ENCODE results near the gene TMEM171.

TMEM171 gene, protein sequence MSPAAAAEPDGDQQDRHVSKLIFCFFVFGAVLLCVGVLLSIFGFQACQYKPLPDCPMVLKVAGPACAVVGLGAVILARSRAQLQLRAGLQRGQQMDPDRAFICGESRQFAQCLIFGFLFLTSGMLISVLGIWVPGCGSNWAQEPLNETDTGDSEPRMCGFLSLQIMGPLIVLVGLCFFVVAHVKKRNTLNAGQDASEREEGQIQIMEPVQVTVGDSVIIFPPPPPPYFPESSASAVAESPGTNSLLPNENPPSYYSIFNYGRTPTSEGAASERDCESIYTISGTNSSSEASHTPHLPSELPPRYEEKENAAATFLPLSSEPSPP

DNA sequence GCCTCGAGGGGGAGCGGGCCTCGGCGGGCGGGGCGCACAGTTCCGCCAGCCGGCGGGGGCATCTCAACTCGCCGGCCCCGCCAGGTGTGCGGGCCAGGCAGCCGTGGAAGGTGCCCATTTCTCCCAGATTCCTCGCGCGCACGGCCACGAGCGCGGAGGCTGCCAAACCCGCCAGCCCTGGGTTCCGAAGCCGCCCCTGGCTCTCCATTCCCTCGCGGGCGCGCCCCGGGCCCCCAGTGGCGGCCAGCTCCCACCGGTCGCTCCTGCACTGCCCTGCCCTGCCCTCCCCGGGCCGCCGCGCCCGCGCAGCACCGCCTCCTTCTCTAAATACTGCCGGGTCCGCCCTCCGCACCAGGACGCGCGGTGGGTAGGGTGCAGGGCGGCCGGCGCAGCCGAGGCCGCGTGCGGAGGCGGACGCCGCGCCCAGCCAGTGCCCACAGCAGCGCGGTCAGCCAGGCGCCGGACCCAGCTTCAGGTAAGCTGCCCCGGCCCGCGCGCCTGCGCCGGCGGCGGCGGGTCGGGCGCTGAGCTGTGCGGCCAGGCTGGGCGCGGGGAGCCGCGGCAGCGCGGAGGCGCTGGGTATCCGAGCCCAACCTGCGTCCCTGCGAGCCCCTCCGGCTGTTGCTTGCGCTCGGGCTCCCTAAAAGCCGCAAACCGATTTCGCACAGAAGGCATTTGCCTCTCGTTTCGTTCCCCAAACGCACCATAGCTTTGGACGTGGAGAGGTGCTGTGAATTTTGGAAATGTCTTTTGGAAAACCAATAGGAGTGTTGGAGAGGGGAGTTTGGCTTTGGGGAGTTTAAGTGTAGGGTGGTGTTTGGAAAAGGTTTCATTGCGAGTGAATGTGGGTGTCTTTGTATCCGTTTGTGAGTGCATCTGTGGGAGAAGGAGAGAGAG, at the start of gene TMEM171:
TMEM171 (plus strand) TSS at position 354 of the 897 bp plus-strand sequence. CDS start 2,799 bp downstream, outside the sequence.
- in situ Hi-C loops (cut with MboI; ENCODE audit: low sequenced_read_pairs) = no loop called here

DNA sequence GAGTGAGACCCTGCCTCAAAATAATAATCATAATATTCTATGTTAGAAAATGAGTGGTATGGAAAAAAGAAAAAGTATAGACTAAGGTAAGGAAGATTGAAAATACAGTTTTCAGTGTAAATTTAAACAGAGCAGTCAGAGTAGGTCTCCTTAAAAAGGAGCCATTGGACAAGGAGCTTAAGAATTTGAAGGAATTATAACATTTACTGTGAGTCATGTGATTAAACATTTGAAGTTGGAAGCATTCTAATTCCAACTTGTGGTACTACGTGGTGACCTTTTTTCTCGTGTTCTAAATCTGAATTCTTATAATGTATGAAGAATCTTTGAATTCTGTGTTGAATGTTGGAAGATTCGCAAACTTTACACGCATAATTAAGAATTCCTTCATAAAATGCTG, 39.3 kb upstream of the TMEM171 start:
- in situ Hi-C loops (cut with MboI; ENCODE audit: low sequenced_read_pairs) = no loop called here

DNA sequence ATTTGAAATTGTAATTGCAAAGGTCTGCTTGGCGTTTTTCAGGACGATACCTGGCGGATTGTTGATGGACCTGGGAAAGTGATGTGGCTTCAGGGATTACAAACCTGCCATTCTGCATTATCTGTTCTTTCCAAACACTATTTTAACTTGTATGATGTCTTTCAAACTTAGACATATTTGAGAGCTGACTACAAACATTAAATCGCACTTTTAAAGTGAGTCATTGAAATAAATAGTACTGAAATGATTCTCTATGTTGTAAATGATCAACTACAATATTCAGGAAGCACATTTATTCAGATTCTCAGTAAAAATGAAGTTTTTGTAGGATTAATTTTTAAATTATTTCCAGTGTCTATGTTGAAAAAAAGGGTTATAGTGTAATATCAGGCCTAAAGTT, 32.3 kb upstream of the TMEM171 start:
- in situ Hi-C loops (cut with MboI; ENCODE audit: low sequenced_read_pairs) = no loop called here

DNA sequence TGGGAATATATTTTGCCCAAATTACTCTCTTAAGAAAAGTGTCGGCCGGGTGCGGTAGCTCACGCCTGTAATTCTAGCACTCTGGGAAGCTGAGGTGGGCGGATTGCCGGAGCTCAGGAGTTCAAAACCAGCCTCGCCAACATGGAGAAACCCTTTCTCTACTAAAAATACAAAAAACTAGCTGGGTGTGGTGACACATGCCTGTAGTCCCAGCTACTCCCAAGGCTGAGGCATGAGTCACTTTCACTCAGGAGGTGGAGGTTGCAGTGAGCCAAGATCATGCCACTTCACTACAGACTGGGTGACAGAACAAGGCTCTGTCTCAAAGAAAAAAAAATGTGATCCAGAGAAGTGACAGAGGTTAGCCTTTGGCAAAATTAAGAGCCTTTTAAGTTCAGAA, 26.4 kb upstream of the TMEM171 start:
- in situ Hi-C loops (cut with MboI; ENCODE audit: low sequenced_read_pairs) = no loop called here

DNA sequence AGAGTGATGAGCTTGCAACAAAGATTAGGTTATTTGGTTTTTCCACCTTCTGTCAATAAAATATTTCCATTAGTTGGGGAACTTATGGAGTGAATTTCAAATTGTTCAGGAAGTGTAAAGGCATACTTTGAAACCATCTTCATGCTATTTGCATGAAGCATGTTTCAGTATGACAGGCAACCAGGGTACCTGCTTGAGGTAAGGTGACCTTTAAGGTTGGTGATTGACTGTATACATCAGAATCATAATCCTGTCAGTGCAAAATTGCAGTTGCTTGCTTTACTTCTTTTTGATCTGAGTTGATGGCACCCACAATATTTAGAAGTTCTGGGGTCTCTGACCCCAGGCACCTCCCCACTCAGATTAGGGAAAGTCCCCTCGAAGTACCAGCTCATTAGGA, 26.0 kb upstream of the TMEM171 start:
- in situ Hi-C loops (cut with MboI; ENCODE audit: low sequenced_read_pairs) = no loop called here

DNA sequence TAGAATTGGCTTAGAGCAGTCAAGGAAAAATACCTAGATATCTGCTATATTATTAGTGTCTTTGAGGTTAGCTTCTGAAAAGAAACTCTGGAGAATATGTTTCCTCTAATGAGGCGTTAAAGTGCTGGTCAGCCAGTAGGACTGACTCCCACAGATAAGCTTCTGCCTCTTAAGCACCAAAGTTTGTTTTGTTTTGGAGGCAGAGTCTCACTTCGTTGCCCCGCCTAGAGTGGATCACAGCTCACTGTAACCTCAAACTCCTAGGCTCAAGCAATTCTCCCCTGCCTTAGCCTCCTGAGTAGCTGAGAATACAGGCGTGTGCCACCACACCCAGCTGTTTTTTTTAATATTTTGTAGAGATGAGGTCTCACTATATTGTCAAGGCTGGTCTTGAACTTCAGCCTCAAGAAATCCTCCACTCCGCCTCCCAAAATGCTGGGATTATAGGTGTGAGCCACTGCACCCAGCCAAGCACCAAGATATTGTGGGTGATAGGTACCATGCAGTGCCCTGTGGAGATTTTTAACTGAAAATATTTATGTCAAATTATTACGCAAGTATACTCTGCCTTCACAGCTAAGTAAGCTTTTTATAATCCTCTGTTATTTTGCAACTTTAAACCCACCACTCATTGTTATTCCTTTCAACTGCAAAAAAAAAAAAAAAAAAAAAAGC, 24.7 kb upstream of the TMEM171 start:
- in situ Hi-C loops (cut with MboI; ENCODE audit: low sequenced_read_pairs) = no loop called here

DNA sequence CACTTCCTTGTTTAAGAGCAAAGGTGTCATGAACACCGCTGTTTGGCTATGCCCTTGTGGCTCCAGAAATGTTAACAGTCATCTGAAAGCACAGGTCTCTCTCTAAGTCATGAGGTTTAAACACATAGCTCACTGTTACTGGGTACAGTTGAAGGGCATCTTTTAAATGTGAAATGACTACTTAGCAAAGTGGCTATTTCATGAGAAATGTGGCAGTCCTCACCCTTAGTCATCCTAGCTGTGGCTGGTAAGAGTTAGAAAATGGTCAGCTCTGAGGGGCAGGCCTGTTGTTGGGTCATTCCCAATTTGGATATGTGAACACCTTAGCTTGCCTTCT, 24.2 kb upstream of the TMEM171 start:
- in situ Hi-C loops (cut with MboI; ENCODE audit: low sequenced_read_pairs) = no loop called here

DNA sequence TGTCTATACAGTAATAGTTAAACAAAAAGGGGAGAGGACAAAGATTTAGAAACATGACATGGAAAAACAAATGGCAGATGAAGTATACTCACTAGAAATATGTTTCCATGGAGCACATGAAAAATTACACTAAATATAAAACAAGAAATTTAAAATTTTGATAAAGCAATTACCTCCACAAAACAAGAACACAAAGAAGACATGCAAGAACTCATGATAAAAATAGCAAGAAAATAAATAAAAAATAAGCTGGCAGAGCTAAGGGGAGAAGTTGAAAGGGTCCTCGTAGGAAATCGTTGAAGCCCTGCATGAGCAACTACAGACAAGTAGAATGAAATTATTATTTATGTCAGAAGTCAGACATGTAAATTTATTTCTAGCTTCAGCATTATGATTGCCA, 22.6 kb upstream of the TMEM171 start:
- in situ Hi-C loops (cut with MboI; ENCODE audit: low sequenced_read_pairs) = no loop called here

DNA sequence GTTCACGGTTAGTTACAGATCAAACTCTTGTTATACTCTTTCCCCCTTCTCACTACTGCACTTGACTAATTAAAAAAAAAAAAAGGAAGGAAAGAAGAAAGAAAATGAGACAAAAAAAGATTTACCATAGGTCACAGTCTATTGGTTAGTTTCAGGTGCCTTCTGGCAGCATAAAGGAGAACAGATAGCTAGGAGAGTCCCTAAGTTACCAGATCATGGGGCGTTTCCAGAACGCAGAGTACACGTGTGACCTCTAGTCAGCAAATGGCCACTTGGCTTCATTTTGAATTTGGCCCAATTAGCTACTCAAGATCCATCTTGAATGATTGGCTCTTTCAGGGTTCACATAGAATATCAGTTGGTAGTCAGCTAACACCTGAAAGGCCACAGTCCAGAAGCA, 20.3 kb upstream of the TMEM171 start:
- in situ Hi-C loops (cut with MboI; ENCODE audit: low sequenced_read_pairs) = no loop called here

DNA sequence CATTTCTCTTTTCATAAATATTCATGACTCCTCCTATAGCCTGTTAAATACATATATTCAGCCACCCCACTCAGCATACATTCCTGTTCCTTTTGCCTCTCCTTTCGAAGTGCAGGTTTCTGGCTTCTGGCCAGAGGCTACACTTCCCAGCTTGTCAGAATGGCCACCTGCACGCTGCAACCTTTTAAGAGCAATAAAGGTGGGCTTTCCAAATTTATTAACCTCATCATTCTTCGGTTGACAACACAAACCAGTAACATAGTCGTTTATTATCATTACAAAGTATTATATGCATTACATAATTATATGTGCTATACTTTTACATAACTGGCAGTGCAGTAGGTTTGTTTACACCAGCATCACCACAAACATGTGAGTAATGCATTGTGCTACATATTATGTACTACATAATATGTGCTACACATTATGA, 16.5 kb upstream of the TMEM171 start:
- in situ Hi-C loops (cut with MboI; ENCODE audit: low sequenced_read_pairs) = no loop called here

DNA sequence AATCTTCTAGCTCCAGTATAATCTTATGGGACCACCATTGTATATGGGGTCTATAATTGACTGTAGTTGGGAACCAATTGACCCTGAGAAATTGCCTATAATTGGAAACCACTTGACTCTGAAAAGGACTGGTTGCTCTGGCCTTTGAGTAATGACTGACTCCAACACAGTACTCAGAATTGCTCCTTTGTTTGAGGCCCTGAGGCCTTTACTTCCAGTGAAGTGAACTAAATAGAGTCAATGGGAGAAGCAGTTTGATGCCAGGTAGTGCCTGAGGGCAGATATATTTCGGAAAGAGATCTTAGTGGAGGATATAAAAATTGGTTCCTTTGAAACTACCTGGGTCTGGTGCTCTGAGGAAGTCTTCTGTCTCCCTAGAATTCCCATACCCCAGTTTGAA, 16.0 kb upstream of the TMEM171 start:
- in situ Hi-C loops (cut with MboI; ENCODE audit: low sequenced_read_pairs) = no loop called here

DNA sequence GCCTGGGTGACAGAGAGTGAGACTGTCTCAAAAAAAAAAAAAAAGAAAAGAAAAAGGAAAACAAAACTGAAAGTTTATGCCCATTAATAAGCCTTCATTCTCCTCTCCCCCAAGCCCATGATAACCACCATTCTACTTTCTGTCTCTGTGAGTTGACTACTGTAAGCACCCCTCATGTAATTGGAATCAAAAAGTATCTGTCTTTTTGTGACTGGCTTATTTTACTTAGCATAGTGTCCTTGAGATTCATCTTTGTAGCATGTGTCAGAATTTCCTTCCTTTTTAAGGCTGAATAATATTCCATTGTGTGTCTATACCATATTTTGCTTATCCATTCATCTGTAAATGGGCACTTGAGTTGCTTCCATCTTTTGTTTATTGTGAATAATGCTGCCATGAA, 14.0 kb upstream of the TMEM171 start:
- in situ Hi-C loops (cut with MboI; ENCODE audit: low sequenced_read_pairs) = no loop called here

DNA sequence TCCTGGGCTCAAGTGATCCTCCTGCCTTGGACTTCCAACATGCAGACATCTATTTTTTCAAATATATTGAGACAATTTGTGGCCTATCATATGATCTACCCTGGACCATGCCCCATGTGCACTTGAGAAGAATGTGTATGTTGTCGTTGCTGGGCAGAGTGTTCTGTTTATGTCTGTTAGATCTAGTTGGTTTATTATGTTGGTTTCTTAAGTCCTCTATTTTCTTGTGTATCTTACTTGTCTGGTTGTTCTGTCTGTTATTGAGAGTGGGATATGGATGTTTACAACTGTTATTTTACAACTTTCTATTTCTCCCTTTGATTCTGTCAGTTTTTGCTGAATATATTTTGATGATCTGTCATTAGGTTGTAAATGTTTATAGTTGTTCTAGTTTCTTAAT, 10.2 kb upstream of the TMEM171 start:
- in situ Hi-C loops (cut with MboI; ENCODE audit: low sequenced_read_pairs) = no loop called here

DNA sequence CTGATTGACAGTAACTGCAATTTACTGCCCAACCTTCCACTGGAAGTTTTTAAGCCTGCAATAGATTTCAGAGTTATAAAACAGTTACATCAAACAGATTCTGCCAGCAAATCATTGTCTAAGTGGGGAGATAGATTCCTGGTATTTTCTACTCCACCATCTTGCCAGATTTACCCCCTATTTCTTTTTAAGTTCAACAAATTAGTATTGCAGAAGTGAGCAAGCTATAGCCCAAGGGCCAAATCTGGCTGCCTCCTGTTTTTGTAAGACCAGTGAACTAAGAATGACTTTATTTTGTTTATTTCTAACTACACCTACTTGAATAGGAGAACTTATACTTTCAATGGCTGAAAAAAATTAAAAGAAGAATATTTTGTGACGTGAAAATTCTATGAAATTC, 8.8 kb upstream of the TMEM171 start:
- in situ Hi-C loops (cut with MboI; ENCODE audit: low sequenced_read_pairs) = no loop called here

DNA sequence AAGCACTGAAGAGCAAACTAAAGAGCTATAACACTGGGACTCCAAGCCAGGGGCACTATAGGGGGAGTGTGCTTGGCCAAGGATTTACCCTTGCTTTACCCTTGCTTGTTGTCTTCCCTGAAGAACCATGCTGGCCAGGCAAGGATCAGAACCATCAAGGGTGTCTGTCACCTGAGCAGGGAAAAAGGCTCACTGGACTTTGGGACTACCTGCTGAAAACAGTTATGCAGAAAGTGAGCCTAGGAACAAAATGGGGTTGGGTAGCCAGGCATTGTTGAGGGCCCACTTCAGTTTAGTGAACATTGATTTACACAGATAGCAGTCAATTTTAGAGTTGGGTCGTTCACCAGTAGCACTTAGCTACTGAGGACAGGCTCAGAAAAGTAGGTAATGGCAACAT, 8.0 kb upstream of the TMEM171 start:
- in situ Hi-C loops (cut with MboI; ENCODE audit: low sequenced_read_pairs) = no loop called here

DNA sequence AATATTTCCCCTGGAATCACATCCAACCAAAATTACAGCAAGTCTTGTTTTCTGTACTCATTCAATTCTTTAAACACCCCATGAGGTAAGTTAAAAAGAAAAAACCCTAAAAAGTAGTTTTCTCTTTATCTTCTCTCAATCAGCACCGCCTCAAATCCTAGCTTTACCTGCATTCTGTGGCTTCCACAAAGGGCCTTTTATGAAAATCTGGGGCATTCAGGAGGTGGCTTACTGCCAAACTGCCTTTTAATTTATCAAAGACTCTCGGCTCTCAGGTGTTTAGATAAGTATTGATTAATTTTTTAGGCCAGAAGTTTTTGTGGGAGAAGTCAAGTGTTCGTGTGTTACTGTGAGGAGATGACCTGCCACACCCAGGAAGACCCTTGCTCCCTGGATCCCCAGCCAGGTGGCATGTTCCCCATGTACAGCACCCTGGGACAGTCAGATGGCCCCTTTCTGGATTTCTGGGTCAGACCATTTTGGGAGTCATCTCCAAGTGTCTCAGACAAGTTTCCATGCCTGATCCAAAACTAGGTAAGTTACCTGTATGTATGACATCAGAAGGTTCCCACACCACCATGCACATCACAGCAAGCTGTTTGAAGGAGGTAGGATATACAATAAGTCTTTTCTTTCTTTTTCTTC, 6.2 kb upstream of the TMEM171 start:
- in situ Hi-C loops (cut with MboI; ENCODE audit: low sequenced_read_pairs) = no loop called here

DNA sequence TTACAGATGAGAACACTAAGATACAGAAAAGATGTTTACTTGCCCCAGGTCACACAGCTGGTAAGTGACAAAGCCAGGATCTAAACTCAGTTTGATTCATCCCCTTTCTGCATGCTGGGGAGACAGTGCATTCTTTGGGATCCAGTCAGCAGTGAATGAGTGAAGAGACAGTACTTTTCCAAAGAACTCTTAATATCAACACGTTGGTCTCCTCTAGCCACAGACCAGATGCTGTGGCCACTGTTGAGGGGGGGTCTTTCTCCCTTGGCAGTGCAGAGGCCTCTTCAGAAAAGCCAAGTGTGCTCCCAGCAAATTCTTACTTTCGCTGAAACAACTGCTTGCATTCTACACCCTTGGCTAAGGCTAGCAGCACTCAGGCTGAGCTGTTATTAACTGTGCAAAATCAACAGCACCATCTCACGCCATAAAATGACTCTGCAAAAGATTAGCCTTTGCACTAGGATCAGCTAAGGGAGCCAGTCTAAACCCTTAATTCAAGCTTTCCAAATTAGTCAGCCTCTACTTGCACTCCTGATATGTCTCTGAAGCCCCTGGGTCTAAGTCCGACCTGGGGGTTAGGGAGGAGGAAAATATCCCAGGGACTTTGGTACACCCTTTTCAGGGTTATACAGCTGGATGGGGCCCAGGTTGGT, 4.8 kb upstream of the TMEM171 start:
- in situ Hi-C loops (cut with MboI; ENCODE audit: low sequenced_read_pairs) = no loop called here

DNA sequence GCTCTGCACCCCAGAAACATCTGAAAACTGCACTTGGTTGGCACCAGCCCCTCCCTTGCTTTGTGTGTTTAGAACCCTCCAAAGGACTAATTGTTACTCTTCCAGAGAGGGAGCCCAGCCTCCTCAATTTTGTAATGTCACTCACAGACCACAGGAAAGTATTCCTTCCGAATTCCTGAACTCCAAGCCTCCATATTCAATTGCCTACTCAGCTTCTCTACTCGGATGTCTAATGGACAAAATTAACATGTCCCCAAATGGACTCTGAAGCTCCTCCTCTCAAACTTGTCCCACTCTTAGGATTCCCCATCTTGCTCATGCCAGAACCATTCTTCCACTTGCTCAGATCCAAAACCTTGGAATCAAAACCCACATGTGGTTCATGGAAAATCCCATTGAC, 3.9 kb upstream of the TMEM171 start:
- in situ Hi-C loops (cut with MboI; ENCODE audit: low sequenced_read_pairs) = no loop called here

DNA sequence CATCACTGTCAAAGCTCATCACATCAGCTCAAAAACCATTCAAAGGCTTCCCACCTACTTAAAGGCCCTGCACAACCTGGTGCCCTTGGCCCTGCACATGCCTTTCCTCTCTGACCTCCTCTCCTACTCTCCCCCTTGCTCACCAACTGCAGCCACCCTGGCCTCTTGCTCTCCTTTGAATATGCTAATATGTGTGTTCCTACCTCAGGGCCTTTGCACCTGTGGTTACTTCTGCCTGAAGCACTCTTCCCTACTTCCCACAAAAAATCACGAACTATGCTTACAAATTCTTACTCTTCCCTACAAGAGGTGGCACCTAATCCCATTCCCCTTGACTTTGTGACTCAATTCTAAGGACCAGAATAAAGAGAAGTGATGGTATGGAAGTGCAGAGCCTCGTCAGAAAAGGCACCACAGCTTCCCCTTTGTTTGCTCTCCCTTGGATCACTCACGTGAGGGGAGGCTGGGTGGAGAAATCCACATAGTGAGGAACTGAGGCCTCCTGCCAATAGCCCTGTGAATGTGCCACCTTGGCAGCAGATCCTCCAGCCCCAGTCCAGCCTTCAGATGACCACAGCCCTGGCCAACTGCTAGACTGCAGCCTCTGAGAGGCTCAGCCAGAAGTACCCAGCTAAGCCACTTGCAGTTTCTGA, 3.2 kb upstream of the TMEM171 start:
- in situ Hi-C loops (cut with MboI; ENCODE audit: low sequenced_read_pairs) = no loop called here

DNA sequence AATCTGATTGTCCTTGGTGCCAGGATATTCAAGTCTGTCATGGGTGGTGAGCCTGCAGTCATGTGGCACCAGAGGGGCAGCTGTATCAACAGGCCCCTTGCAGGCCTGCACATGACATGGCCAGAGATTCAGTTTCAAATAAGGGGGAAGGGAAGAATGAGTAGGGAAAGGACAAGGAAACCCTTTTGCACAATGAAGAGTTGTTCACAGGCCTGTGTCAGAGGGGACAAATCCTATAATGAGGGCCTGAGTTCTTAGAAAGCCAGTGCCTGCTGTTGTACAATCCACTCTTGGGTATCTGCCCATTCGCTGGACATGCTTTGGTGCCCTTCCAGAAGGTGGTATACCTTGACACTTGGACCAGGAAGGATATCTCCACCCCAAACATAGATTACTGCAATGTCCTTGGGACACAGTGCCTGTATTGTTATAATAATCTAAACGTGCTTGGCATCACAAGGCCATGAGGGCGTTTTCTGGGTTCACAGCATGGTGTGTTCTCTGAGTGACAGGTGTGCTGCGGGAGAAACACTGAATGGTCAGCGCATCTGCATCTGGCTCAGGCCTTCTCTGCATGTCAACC, 1.9 kb upstream of the TMEM171 start:
- in situ Hi-C loops (cut with MboI; ENCODE audit: low sequenced_read_pairs) = no loop called here

Measured in HL-60/S4 treated with phorbol 12-myristate 13-acetate at 8.2 ng/mL for 4 days and 3 days (cell line).